Neuron (in vitro differentiated cells): ENCODE data around the gene SP140.
A peak's percentile ranks its signal among the peaks of the same experiment; 100 is the strongest.
"Not testable (repeated sequence)": the region's sequence is repeated elsewhere in the genome, so short reads cannot be mapped to it uniquely, and the experiment has no call there.

Experiments
- H2AFZ ChIP-seq: one replicate; pipeline ENCODE4 v1.6.1; 2013; ENCODE audit warnings: low read depth, mild to moderate bottlenecking, inconsistent platforms, low read length, moderate library complexity
- H3K27me3 ChIP-seq: one replicate; pipeline ENCODE4 v1.6.1; 2013; ENCODE audit warnings: low read length; ENCODE audit not compliant: insufficient read depth
- H3K36me3 ChIP-seq: one replicate; pipeline ENCODE4 v1.6.1; 2013; ENCODE audit warnings: low read length; ENCODE audit not compliant: insufficient read depth
- H3K4me1 ChIP-seq: one replicate; pipeline ENCODE4 v1.6.1; 2013; ENCODE audit warnings: low read length; ENCODE audit not compliant: insufficient read depth
- H3K4me3 ChIP-seq: 2 replicates; pipeline ENCODE4 v1.5.1; 2013; ENCODE audit warnings: mild to moderate bottlenecking, low read length, moderate library complexity
- H3K9me3 ChIP-seq: one replicate; pipeline ENCODE4 v1.6.1; 2013; ENCODE audit warnings: low read length

SP140 gene

GRCh38 chr2:230327418-230328154 lies 102.0 kb downstream of the SP140 start:
- H3K4me1 ChIP-seq, result peaks cover 3% of the 10 kb centered on the region
- H2AFZ ChIP-seq, result peak overlapping the region; percentile 78
- H3K9me3 ChIP-seq, result peaks cover 6% of the 10 kb centered on the region
- peak overlapping the region; percentile 39 for H3K4me3 ChIP-seq
- no peaks in the 10 kb centered on the region for H3K36me3 ChIP-seq
- H3K27me3 ChIP-seq, result no peaks in the 10 kb centered on the region

- H3K4me1 ChIP-seq, result peaks cover 3% of the 10 kb centered on the region
- H3K27me3 ChIP-seq, result no peaks in the 10 kb centered on the region
- H3K9me3 ChIP-seq, result peaks cover 3% of the 10 kb centered on the region
- H3K4me3 ChIP-seq, result no peak overlapping the region
- no peak overlapping the region for H2AFZ ChIP-seq
- H3K36me3 ChIP-seq, result no peaks in the 10 kb centered on the region
Measured at GRCh38 chr2:230328155-230328458, 102.6 kb downstream of the SP140 start.

GRCh38 chr2:230329946-230330605 lies 104.5 kb downstream of the SP140 start:
- no peak overlapping the region for H2AFZ ChIP-seq
- H3K9me3 ChIP-seq, result no peaks in the 10 kb centered on the region
- H3K36me3 ChIP-seq, result no peaks in the 10 kb centered on the region
- H3K4me1 ChIP-seq, result peaks cover 3% of the 10 kb centered on the region
- H3K27me3 ChIP-seq, result no peaks in the 10 kb centered on the region
- H3K4me3 ChIP-seq, result no peak overlapping the region

- Histone ChIP-seq H2AFZ (no peak overlapping the region), H3K9me3 (no peaks in the 10 kb centered on the region), H3K27me3 (no peaks in the 10 kb centered on the region), H3K4me1 (peaks cover 3% of the 10 kb centered on the region), H3K36me3 (no peaks in the 10 kb centered on the region), H3K4me3 (no peak overlapping the region)
Measured at GRCh38 chr2:230330725-230331124, 105.2 kb downstream of the SP140 start.

GRCh38 chr2:230335461-230335863 lies 109.9 kb downstream of the SP140 start:
- no peaks in the 10 kb centered on the region for H3K4me1 ChIP-seq
- H3K27me3 ChIP-seq, result no peaks in the 10 kb centered on the region
- no peak overlapping the region for H2AFZ ChIP-seq
- no peaks in the 10 kb centered on the region for H3K9me3 ChIP-seq
- H3K36me3 ChIP-seq, result no peaks in the 10 kb centered on the region
- H3K4me3 ChIP-seq, result no peak overlapping the region

GRCh38 chr2:230335864-230336506 lies 110.4 kb downstream of the SP140 start:
- Histone ChIP-seq H2AFZ (no peak overlapping the region), H3K27me3 (no peaks in the 10 kb centered on the region), H3K4me3 (no peak overlapping the region), H3K36me3 (no peaks in the 10 kb centered on the region), H3K4me1 (no peaks in the 10 kb centered on the region), H3K9me3 (no peaks in the 10 kb centered on the region)

- H3K27me3 ChIP-seq, H3K9me3 ChIP-seq, H2AFZ ChIP-seq, H3K4me1 ChIP-seq, H3K36me3 ChIP-seq, H3K4me3 ChIP-seq: not testable (repeated sequence)
Measured at GRCh38 chr2:230341936-230342528, 116.5 kb downstream of the SP140 start.

- H3K27me3 ChIP-seq, H3K36me3 ChIP-seq, H3K4me1 ChIP-seq, H3K9me3 ChIP-seq, H2AFZ ChIP-seq, H3K4me3 ChIP-seq: not testable (repeated sequence)
Measured at GRCh38 chr2:230343041-230343624, 117.6 kb downstream of the SP140 start.

GRCh38 chr2:230343747-230344146 lies 118.2 kb downstream of the SP140 start:
- H3K4me3 ChIP-seq, result no peak overlapping the region
- no peak overlapping the region for H2AFZ ChIP-seq
- no peaks in the 10 kb centered on the region for H3K4me1 ChIP-seq
- H3K27me3 ChIP-seq, result no peaks in the 10 kb centered on the region
- H3K9me3 ChIP-seq, result no peaks in the 10 kb centered on the region
- no peaks in the 10 kb centered on the region for H3K36me3 ChIP-seq

- no peaks in the 10 kb centered on the region for H3K27me3 ChIP-seq
- no peaks in the 10 kb centered on the region for H3K9me3 ChIP-seq
- no peaks in the 10 kb centered on the region for H3K4me1 ChIP-seq
- no peak overlapping the region for H3K4me3 ChIP-seq
- no peaks in the 10 kb centered on the region for H3K36me3 ChIP-seq
- H2AFZ ChIP-seq, result no peak overlapping the region
Measured at GRCh38 chr2:230346465-230346864, 120.9 kb downstream of the SP140 start.

GRCh38 chr2:230346921-230347533 lies 121.5 kb downstream of the SP140 start:
- H2AFZ ChIP-seq, result no peak overlapping the region
- no peaks in the 10 kb centered on the region for H3K27me3 ChIP-seq
- H3K9me3 ChIP-seq, result no peaks in the 10 kb centered on the region
- H3K4me1 ChIP-seq, result no peaks in the 10 kb centered on the region
- no peak overlapping the region for H3K4me3 ChIP-seq
- no peaks in the 10 kb centered on the region for H3K36me3 ChIP-seq

- no peaks in the 10 kb centered on the region for H3K9me3 ChIP-seq
- H3K36me3 ChIP-seq, result no peaks in the 10 kb centered on the region
- H2AFZ ChIP-seq, result no peak overlapping the region
- H3K27me3 ChIP-seq, result no peaks in the 10 kb centered on the region
- no peaks in the 10 kb centered on the region for H3K4me1 ChIP-seq
- H3K4me3 ChIP-seq, result no peak overlapping the region
Measured at GRCh38 chr2:230347659-230348305, 122.2 kb downstream of the SP140 start.
